GM19240 (cell line): ENCODE measurements around the gene TRIM6.
"Not testable (repeated sequence)": the region's sequence is repeated elsewhere in the genome, so short reads cannot be mapped to it uniquely, and the experiment has no call there.

Experiments used
- DNase-seq: peaks from one replicate; pipeline ENCODE4 v3.0.0; 2011; ENCODE audit warnings: low spot score; ENCODE audit not compliant: insufficient read length

TRIM6 gene

GRCh38 chr11:5604896-5605295 is 8.5 kb downstream of the TRIM6 start:
- no peak for DNase-seq

GRCh38 chr11:5605849-5606248 is 9.4 kb downstream of the TRIM6 start:
- no peak for DNase-seq

- no peak for DNase-seq
Observed at GRCh38 chr11:5608808-5609207, 12.4 kb downstream of the TRIM6 start.

GRCh38 chr11:5610446-5610845 is 14.0 kb downstream of the TRIM6 start:
- no peak for DNase-seq

GRCh38 chr11:5611627-5612026 is 15.2 kb downstream of the TRIM6 start:
- no peak for DNase-seq

- DNase-seq: no peak
Observed at GRCh38 chr11:5618807-5619206, 22.4 kb downstream of the TRIM6 start.

DNA sequence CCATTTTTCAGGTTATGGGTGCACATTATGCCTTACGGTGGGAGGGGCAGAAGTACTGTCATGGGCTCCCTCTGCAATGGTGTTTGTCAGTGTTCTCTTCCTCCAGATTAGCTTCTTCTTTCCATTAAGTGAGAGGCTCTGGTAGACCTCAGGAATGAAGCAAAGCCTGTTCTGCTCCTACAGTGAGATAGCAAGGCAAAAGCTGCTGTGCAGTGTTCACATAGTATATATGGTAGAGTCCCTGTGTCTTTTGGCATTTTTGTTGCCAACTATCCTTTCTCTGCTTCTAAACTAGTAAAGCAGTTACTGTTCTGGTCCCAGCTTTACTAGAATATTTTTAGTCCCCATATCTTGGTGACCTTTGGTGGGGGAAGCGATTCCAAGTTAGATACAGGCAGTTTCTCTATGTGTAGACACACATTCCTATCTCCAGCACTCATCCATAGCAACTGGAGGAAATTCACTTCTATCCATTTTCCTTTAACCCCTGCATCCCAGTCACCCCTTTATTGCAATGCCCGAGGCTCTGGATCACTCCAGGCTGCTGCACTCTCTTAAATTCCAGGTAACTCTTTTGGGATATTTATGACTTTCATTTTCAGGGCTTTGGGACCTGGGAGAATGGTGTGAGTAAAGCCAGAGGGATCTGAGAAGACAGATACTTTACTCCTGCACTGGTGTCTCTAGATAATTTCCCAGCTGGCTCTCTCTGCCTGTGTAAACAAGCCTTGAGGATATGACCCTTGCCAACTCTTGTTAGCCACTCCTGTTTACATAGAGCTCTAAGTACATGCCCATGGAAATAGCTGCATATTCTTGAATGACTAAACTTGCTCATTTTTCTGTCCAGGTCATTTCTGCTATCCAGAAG is 24.4 kb downstream of the TRIM6 start:
- DNase-seq: no peak

- no peak for DNase-seq
Observed at GRCh38 chr11:5621580-5621979, 25.1 kb downstream of the TRIM6 start.

DNA sequence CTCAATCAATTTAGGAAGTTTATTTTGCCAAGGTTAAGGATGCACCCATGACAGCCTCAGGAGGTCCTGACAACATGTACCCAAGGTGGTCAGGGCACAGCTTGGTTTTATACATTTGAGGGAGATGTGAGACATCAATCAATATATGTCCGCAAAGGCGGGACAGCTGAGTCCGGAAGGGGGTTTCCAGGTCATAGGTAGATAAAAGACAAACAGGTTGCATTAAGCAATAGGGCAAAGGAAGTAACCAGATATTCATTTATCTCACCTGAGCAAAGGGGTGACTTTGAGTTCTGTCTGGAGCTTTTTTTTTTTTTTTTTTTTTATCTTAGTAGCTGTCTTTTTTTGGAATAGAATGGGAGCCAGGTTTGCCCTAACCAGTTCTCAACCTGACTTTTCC is 26.4 kb downstream of the TRIM6 start:
- DNase-seq: no peak

GRCh38 chr11:5624489-5625279 is 28.2 kb downstream of the TRIM6 start, which contains the start of gene TRIM34:
TRIM34 (plus strand) TSS chr11:5625001; CDS start chr11:5632332, 7,331 bp downstream.
- peak; percentile 86 for DNase-seq

DNA sequence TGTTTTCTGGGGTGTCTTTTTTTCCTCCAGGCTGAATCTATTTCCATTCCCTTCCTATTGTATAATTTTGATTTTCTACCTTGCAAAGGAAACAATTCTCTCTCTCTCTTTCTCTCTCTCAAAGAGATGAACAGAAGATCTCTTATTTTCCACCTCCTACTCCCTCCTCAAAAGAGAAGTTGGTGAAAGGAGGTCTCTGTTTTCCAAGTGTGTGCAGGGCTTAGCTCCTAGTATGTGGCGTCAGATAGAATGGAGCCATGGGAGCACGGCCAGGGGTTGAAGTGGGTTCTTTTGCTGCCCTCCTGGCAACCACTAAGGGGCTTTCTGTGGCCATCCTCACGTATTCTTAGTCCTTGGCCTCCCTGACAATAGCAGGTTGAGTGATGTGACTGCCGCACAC is 28.8 kb downstream of the TRIM6 start:
- no peak for DNase-seq

DNA sequence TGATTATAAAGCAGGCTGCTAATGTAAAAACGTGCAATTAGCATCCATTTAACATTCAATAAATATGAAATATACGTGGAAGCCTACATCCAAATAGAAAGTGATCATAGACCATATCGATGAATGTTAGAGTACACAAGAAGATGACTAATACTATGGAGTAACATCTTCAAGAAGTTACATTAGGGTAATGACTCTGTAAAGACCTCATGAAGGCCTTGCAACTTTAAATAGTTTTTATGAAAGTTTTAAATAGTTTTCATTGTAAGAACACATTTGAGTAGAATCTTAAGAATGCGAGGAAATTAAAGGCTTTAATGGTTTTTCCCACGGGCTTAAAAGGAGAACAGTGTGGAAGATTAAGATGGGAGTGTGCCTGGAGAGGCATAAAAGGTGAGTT is 29.8 kb downstream of the TRIM6 start:
- no peak for DNase-seq

- DNase-seq: no peak
Observed at GRCh38 chr11:5631417-5631816, 35.0 kb downstream of the TRIM6 start.

DNA sequence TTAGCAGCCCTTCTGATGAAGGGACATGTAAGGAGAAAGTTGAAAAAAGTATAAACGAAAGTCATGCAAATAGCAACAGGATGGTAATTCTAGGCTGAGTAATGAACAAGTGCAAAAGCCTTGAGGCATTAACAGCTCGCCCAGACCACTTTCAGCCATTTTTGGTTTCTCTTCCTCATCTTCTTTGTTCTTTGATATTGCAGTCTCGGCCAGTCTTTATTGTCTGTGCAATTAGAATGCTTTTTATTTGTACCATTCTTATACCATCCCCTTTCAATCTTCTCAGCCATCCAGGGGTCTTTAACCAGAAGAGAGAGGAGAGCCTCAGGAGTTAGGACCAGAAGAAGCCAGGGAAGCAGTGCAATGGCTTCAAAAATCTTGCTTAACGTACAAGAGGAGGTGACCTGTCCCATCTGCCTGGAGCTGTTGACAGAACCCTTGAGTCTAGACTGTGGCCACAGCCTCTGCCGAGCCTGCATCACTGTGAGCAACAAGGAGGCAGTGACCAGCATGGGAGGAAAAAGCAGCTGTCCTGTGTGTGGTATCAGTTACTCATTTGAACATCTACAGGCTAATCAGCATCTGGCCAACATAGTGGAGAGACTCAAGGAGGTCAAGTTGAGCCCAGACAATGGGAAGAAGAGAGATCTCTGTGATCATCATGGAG is 35.7 kb downstream of the TRIM6 start:
- no peak for DNase-seq

- DNase-seq: no peak
Observed at GRCh38 chr11:5639953-5640352, 43.5 kb downstream of the TRIM6 start.

DNA sequence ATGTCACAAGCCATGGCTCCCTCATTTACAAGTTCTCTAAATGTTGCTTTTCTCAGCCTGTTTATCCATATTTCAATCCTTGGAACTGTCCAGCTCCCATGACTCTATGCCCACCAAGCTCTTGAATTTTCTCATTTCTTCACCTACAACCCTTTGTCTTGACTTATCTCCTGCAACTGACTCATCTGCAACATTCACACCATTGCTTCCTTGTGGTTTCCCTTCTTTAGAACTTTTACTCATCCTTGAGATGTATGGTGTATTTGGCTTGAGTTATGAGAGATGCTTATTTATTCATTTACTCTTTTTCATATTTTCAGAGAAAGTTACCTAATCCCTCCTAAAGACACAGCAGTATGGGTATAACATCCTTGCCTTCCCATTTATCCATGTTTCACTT is 47.1 kb downstream of the TRIM6 start:
- DNase-seq: no peak

- DNase-seq: no peak
Observed at GRCh38 chr11:5646139-5646538, 49.7 kb downstream of the TRIM6 start.

DNA sequence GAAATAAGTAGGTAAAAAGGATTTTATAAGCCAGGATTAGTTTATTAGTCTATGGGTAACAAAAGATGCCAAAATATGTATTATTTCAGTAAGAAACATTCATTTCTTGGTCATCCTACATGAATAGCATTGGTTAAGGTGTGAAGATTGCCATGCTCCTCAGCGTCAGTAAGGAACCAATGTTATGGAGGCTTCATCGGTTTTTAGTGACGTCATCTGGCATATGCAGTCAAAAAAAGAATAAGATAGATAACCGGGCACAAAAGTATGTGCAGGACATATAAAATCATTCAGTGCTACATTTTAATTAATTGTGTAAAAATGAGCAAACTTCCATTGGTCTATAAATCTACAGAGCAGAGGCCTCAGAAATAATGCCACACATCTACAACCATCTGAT is 59.0 kb downstream of the TRIM6 start:
- no peak for DNase-seq

- DNase-seq: not testable (repeated sequence)
Observed at GRCh38 chr11:5656956-5657355, 60.5 kb downstream of the TRIM6 start.

DNA sequence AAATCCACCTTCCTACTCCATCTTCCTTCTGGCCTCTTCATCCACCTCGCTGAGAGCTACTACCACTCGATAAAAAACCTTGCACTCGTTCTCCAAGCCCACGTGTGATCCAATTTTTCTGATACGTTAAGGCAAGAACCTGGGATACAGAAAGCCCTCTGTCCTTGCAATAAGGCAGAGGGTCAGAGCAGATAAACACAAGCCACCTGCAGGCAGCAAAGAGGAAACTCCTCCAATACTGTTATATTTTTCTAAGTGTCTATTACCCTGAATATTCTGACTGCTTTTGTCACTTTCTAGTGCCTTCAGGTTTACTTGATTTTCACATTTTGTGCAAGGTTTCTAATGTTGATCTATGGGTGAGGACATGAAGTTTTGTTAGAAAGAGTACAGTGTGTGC is 61.9 kb downstream of the TRIM6 start:
- DNase-seq: no peak
